ENCODE results near the gene NFS1.

NFS1 gene

DNA sequence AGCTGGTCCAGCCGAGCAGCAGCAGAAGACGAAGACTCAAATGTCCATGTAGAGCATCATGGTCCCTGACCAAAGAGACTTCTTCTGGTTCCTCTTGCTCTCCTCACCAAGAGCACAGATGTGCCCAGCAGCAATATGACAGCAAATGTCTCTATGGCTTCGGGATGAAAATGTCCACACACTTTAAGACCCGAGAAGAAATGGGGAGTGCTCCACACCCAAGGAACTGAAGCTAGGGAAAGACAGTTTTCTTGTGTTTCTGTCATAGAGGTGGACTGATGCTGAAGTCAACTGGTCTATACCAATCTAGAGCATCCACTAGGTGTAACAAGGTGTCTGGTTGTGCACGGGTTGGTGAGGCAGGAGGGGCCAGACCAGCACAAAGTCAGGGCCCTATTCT lies 29.9 kb downstream of the NFS1 start:
- no peak for DNase-seq

DNA sequence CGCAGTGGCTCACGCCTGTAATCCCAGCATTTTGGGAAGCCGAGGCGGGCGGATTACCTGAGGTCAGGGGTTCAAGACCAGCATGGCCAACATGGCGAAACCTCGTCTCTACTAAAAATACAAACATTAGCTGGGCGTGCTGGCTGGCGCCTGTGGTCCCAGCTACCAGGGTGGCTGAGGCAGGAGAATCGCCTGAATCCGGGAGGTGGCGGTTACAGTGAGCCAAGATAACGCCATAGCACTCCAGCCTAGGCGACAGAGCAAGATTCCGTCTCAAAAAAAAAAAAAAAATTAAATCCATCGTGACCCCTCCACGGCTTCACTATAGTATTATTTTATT lies 33.2 kb downstream of the NFS1 start:
- DNase-seq: no peak

DNA sequence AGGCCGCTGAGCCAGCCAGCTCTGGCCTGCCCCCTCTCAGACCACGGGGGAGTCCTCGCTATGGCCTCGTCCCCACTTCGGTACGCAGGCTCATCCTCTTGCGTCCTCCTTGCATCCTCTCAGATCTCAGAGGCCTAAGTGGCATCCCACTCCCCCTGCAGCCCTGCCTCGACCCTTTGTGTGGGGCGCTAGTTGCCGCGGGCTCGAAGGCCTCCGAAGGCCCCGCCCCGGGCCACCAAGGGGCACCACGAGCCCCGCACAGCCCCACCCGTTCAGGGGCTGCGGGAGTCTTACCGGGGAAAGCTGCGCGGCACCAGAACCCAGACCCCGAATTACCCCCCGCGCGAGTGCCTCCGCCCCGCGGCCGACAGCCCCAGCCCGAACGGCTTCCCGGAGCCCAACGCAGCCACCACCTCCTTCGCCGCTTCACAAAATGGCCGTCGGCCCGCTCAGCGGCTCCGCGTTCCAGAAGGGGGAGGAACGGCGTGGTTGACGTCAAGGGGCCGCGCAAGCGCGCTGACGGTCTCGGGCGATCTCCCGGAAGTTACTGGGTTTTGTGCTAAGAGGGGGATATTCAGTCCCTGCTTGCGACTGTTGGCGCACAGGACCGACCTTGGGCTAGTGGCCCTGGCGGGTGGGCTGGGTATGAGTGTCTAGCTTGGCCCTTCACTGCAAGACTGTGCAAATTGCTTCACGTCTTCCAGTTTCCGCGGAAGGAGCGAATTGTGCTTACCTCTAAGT lies 34.5 kb downstream of the NFS1 start, which contains the start of the genes CPNE1 and RBM12:
Gene CPNE1, minus strand, starts transcription at position 435 of the 741 bp plus-strand sequence. CDS start 31,977 bp downstream, outside the sequence.
Gene RBM12, minus strand, starts transcription at position 435 of the 741 bp plus-strand sequence. CDS start 9,578 bp downstream, outside the sequence.
- DNase-seq: peak; percentile 93

GRCh38 chr20:35663516-35664465 lies 35.4 kb downstream of the NFS1 start:
- peak; percentile 58 for DNase-seq

DNA sequence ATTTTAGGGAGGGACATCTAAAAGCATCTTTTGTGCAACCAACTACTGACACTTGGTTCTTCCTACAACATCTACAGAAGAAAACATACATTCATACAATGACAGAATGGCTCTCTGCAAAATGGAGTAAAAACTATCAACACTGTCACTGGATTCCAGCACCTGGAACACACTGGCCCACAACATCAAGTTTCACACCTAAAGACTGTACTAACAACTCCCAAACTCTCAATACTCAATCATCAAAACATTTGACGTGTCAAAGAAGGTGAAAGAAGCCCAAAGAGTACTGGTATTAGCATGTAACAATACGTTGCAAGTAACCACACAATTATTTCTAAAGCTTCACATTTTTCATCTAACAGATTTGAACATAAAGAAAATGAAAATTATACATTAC lies 36.6 kb downstream of the NFS1 start:
- DNase-seq: no peak

- DNase-seq: peak; percentile 12
These were observed 37.2 kb downstream of the NFS1 start for GRCh38 chr20:35661908-35662307.

GRCh38 chr20:35661053-35661452 lies 38.1 kb downstream of the NFS1 start:
- peak; percentile 33 for DNase-seq

GRCh38 chr20:35660122-35660937 lies 38.8 kb downstream of the NFS1 start:
- no peak for DNase-seq

GRCh38 chr20:35657271-35657670 lies 41.9 kb downstream of the NFS1 start:
- DNase-seq: peak; percentile 18

- DNase-seq: no peak
These were observed 44.7 kb downstream of the NFS1 start for GRCh38 chr20:35654415-35654814.

- DNase-seq: no peak
These were observed 45.3 kb downstream of the NFS1 start for GRCh38 chr20:35653893-35654292.

GRCh38 chr20:35653430-35653734 lies 45.8 kb downstream of the NFS1 start:
- no peak for DNase-seq

DNA sequence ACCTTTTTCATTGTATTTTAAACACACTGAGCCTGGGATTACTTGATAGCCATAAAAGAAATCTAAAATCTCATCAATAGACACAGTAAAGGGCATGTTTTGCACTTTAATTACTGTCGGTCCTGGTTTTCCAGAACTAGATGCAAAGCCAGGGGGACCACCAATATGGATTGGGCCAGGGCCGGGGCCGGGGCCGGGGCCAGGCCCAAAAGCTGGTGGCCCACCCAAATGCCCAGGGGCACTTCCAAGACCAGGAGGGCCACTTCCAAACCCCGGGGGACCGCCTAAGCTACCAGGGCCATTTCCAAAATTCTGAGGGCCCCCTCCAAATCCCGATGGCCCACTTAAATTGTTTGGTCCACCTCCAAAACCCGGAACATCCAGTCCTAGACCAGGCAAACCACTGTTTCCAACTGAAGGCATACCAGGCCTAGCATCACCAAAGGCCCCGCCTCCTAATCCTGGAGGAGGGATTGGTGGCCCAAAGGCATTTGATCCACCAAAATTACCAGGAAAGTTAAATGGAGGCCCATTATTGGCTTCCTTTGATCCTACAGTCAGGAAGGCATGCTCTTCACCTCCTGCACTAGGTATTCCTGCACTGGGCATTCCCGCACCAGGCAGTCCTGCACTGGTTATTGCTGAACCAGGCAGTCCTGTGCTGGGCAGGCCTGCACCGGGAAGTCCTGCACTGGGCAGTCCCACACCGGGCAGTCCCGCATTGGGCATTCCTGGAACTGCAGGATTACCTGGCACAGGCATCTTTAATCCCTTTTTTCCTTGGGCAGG lies 46.3 kb downstream of the NFS1 start:
- DNase-seq: no peak

DNA sequence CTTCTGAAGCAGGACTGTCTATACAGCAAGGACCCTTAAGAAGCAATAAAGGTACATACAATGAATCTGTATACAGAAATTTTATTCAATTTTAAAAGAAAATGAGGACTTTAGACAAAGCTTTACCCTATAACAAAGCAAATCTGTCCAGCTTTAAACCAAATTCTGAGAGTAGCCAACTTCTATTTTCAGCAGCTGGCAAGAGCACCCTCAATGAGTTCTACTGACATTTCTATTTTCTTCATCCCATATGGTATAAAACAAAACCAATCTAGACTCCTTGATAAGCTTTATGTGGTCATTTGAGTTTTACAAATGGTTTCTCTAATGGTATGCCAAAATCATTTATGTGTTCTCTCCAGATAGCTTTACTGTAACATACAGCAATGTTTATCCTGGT lies 47.2 kb downstream of the NFS1 start:
- no peak for DNase-seq

DNA sequence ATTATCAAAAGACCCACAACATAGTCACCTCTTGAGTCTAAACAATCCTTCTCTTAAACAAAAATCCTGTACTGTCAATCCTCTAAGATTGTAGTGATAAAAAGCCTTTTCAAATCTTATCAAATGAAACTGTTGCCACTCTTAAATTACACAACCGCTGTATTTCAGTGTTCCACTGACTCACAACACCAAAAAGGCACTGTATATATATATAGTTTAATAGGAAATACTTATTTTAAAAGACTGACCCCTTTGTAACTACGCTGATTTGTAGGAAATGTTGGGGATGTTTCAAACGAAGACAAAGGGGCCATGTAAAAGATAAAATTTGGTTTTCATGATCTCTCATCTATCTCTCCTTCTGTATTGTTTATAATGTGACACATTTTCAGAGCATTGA lies 48.5 kb downstream of the NFS1 start:
- no peak for DNase-seq

DNA sequence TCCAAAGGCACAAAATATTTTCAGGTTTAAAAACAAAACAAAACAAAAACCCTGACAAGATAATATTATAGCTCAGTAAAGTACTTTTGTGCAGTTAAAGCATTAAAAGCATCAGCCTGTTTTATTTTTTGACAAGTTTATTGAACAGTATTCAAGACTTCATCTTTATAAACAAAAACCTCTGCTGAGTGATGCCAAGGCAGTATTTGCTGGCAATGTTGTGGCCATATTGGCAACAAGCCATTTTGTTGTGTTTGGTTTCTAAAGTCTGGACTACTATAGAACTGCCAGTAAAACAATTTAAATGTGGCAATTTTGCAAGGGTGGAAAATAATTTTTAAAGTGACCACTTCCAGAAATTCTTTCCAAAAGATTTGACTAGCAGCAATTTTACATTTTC lies 50.3 kb downstream of the NFS1 start:
- no peak for DNase-seq

DNA sequence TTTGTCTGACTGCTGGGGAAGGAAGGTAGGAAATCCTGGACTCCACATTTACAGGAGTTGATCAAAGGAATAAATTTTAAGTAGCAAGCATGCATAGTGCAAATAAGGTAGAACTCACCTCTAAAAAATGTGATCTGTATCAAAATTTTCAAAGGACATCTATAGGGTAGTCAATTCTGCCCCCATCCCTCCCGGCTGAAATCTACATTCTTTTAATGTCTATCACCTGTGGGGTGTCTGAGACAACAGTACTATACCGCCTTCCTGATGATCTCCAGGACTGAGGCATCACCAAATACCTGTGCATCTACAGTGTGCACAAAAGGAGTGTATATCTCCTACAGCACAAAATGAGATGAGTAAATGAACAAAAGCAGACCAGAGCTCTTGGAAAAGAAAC lies 54.3 kb downstream of the NFS1 start:
- no peak for DNase-seq

- DNase-seq: no peak
These were observed 56.1 kb downstream of the NFS1 start for GRCh38 chr20:35643045-35643444.

- no peak for DNase-seq
These were observed 57.4 kb downstream of the NFS1 start for GRCh38 chr20:35641743-35642142.

DNA sequence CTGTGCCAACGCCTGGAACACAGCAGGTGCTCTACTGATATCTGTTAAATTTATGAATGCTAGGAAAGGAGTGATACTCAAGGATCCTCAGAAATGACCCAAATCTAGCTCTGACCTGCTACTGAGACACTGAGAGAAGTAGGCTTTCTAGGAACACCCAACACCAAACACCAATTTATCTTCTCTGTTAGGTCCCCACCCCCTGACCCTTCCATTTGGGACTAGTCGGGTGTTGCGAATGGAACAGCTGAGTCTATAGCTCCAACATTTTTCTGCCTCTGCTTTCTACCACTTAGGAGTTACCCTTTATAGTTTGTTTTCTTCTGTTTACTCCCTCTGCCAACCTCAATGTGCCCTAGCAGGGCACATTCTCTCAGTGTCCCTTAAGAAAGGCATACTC lies 58.4 kb downstream of the NFS1 start:
- no peak for DNase-seq

GRCh38 chr20:35638751-35639150 lies 60.4 kb downstream of the NFS1 start:
- no peak for DNase-seq

- DNase-seq: no peak
These were observed 61.9 kb downstream of the NFS1 start for GRCh38 chr20:35637276-35637675.
